Fibroblast of the conjunctiva (primary cell): ENCODE results near the gene ILK.

Experiments
- DNase-seq: peaks from one replicate; pipeline ENCODE4 v3.0.0-alpha.2; 2010; ENCODE audit warnings: low read depth

Gene ILK

GRCh38 chr11:6606471-6607189 lies 3.1 kb downstream of the ILK start:
- peak; percentile 89 for DNase-seq

GRCh38 chr11:6607190-6607795 lies 3.7 kb downstream of the ILK start:
- no peak for DNase-seq

GRCh38 chr11:6608011-6608410 lies 4.4 kb downstream of the ILK start:
- DNase-seq = no peak

GRCh38 chr11:6608726-6609501 lies 5.3 kb downstream of the ILK start:
- no peak for DNase-seq

- DNase-seq = no peak
These were observed 6.0 kb downstream of the ILK start for GRCh38 chr11:6609502-6610015.

- no peak for DNase-seq
These were observed 7.0 kb downstream of the ILK start for GRCh38 chr11:6610591-6610990.

GRCh38 chr11:6611092-6611962 lies 7.8 kb downstream of the ILK start:
- DNase-seq = no peak

- no peak for DNase-seq
These were observed 8.3 kb downstream of the ILK start for GRCh38 chr11:6611963-6612212.

- DNase-seq = peak; percentile 92
These were observed 8.9 kb downstream of the ILK start, which contains the start of gene TAF10 for GRCh38 chr11:6612213-6613041. Gene TAF10 (minus strand): TSS chr11:6612216. CDS start chr11:6612189, 27 bp downstream.

- DNase-seq = no peak
These were observed 9.9 kb downstream of the ILK start for GRCh38 chr11:6613496-6613895.

GRCh38 chr11:6614446-6614845 lies 10.9 kb downstream of the ILK start:
- DNase-seq = no peak

GRCh38 chr11:6615046-6615445 lies 11.5 kb downstream of the ILK start:
- DNase-seq = no peak

- no peak for DNase-seq
These were observed 12.5 kb downstream of the ILK start for GRCh38 chr11:6615882-6616585.

GRCh38 chr11:6616596-6617250 lies 13.1 kb downstream of the ILK start:
- DNase-seq = no peak

- no peak for DNase-seq
These were observed 13.8 kb downstream of the ILK start for GRCh38 chr11:6617315-6617781.

- DNase-seq = peak; percentile 43
These were observed 14.8 kb downstream of the ILK start for GRCh38 chr11:6618117-6619003.

GRCh38 chr11:6619004-6619745 lies 15.6 kb downstream of the ILK start, which contains the start of gene TPP1:
Gene TPP1 (minus strand): TSS chr11:6619422. CDS start chr11:6619400, 22 bp downstream.
- peak; percentile 90 for DNase-seq

GRCh38 chr11:6620636-6621035 lies 17.1 kb downstream of the ILK start:
- no peak for DNase-seq
